WTC11 (cell line): ENCODE results near the gene PSKH1. TPM values are rescaled to one million over a fixed set of nuclear protein-coding genes. Genes with fewer than 3 reads are reported as not detected.

Experiments
- ATAC-seq: fragments of 200-7000 bp; cut with Tn5 transposase; 2 replicates; pipeline ENCODE4 v1.10.0; 2021; ENCODE audit warnings: mild to moderate bottlenecking, moderate library complexity
- CTCF ChIA-PET: fragments of 300-600 bp; sonication (Branson Sonifier 250); formaldehyde crosslinking; loops from one replicate; lab custom pipeline; 2021; ENCODE audit warnings: antibody characterized with exemption; lab: Charles Lee
- POLR2A ChIA-PET: fragments of 350-600 bp; sonication (Branson Sonifier 250); formaldehyde crosslinking; loops from one replicate; lab custom pipeline; 2021; ENCODE audit warnings: antibody characterized with exemption; lab: Charles Lee
- DNase-seq: peaks from one replicate; pipeline ENCODE4 v3.0.0; 2021; ENCODE audit warnings: low spot score
- H3K27ac Mint-ChIP-seq: 2 replicates; pipeline ENCODE4 v1.8.0; 2021; ENCODE audit warnings: mixed read lengths
- H3K27me3 Mint-ChIP-seq: 2 replicates; pipeline ENCODE4 v1.8.0; 2021; ENCODE audit warnings: low read depth, mild to moderate bottlenecking, moderate library complexity, mixed read lengths
- H3K36me3 Mint-ChIP-seq: 2 replicates; pipeline ENCODE4 v1.8.0; 2021; ENCODE audit warnings: mixed read lengths
- H3K4me1 Mint-ChIP-seq: 2 replicates; pipeline ENCODE4 v1.8.0; 2022; ENCODE audit warnings: mixed read lengths
- H3K4me3 Mint-ChIP-seq: 2 replicates; pipeline ENCODE4 v1.8.0; 2021; ENCODE audit warnings: mild to moderate bottlenecking, moderate library complexity, mixed read lengths
- H3K9me3 Mint-ChIP-seq: 2 replicates; pipeline ENCODE4 v1.8.0; 2021; ENCODE audit warnings: mixed read lengths
- ETV6 ChIP-seq: sonication (generic); formaldehyde crosslinking; IDR thresholded peaks from 2 replicates; pipeline ENCODE4 v1.8.1; 2022; ENCODE audit warnings: mild to moderate bottlenecking, missing genetic modification reagents
- FOXK1 ChIP-seq: sonication (generic); formaldehyde crosslinking; IDR thresholded peaks from 2 replicates; pipeline ENCODE4 v1.8.0; 2022; ENCODE audit warnings: mild to moderate bottlenecking, moderate library complexity, missing genetic modification reagents
- FOXP1 ChIP-seq: sonication (generic); formaldehyde crosslinking; IDR thresholded peaks from 2 replicates; pipeline ENCODE4 v1.8.0; 2022; ENCODE audit warnings: missing genetic modification reagents, mild to moderate bottlenecking, moderate library complexity, borderline replicate concordance
- JUN ChIP-seq: sonication (generic); formaldehyde crosslinking; IDR thresholded peaks from 2 replicates; pipeline ENCODE4 v1.8.0; 2023; ENCODE audit warnings: mild to moderate bottlenecking, missing genetic modification reagents
- NR1H2 ChIP-seq: sonication (generic); formaldehyde crosslinking; IDR thresholded peaks from 2 replicates; pipeline ENCODE4 v1.9.0; 2021; ENCODE audit warnings: mild to moderate bottlenecking, moderate library complexity, missing genetic modification reagents
- OVOL2 ChIP-seq: fragments of 250-450 bp; sonication (Bioruptor Pico); IDR thresholded peaks from 2 replicates; pipeline ENCODE4 v1.9.0; 2021; ENCODE audit warnings: mild to moderate bottlenecking, borderline replicate concordance
- SMAD3 ChIP-seq: sonication (generic); formaldehyde crosslinking; IDR thresholded peaks from 2 replicates; pipeline ENCODE4 v1.8.0; 2022; ENCODE audit warnings: missing genetic modification reagents, mild to moderate bottlenecking, borderline replicate concordance
- SOX15 ChIP-seq: fragments of 250-450 bp; sonication (Bioruptor Pico); IDR thresholded peaks from 2 replicates; pipeline ENCODE4 v1.9.0; 2021; ENCODE audit warnings: mild to moderate bottlenecking
- ZNF219 ChIP-seq: sonication (generic); formaldehyde crosslinking; IDR thresholded peaks from 2 replicates; pipeline ENCODE4 v1.8.0; 2023; ENCODE audit warnings: missing genetic modification reagents, mild to moderate bottlenecking, borderline replicate concordance
- ZNF396 ChIP-seq: fragments of 250-450 bp; sonication (Bioruptor Pico); IDR thresholded peaks from 2 replicates; pipeline ENCODE4 v1.8.0; 2021; ENCODE audit warnings: mild to moderate bottlenecking, moderate library complexity, borderline replicate concordance
- ZNF671 ChIP-seq: fragments of 250-450 bp; sonication (Bioruptor Pico); IDR thresholded peaks from 2 replicates; pipeline ENCODE4 v1.8.0; 2021; ENCODE audit warnings: mild to moderate bottlenecking
- total RNA-seq: library from RNA; stranded (reverse); gene quantifications from 3 replicates; pipeline ENCODE4 v1.2.3, GENCODE V29; 2021
- TF ChIP-seq, protein P1 (sequence below): sonication (generic); formaldehyde crosslinking; IDR thresholded peaks from 2 replicates; pipeline ENCODE4 v1.8.0; 2022; ENCODE audit warnings: mild to moderate bottlenecking, missing genetic modification reagents
- TF ChIP-seq, protein P2 (sequence below): sonication (generic); formaldehyde crosslinking; IDR thresholded peaks from 2 replicates; pipeline ENCODE4 v1.8.0; 2022; ENCODE audit warnings: mild to moderate bottlenecking, missing genetic modification reagents
- TF ChIP-seq, protein P3 (sequence below): fragments of 250-450 bp; sonication (Bioruptor Pico); IDR thresholded peaks from 2 replicates; pipeline ENCODE4 v1.9.0; 2021; ENCODE audit warnings: moderate library complexity, mild to moderate bottlenecking, inconsistent platforms, borderline replicate concordance
- TF ChIP-seq, protein P4 (sequence below): fragments of 250-450 bp; sonication (Bioruptor Pico); IDR thresholded peaks from 2 replicates; pipeline ENCODE4 v2.1.2; 2022; ENCODE audit warnings: mild to moderate bottlenecking, moderate library complexity
- TF ChIP-seq, protein P5 (sequence below): fragments of 250-450 bp; sonication (Bioruptor Pico); conservative IDR thresholded peaks from 2 replicates; pipeline ENCODE4 v1.9.0; 2021; ENCODE audit warnings: mild to moderate bottlenecking
- TF ChIP-seq, protein P6 (sequence below): fragments of 250-450 bp; sonication (Bioruptor Pico); IDR thresholded peaks from 2 replicates; pipeline ENCODE4 v1.9.0; 2021; ENCODE audit warnings: mild to moderate bottlenecking, borderline replicate concordance

Gene PSKH1
- total RNA-seq, 1 experiment from 2014 or later: 32.6 TPM

DNA sequence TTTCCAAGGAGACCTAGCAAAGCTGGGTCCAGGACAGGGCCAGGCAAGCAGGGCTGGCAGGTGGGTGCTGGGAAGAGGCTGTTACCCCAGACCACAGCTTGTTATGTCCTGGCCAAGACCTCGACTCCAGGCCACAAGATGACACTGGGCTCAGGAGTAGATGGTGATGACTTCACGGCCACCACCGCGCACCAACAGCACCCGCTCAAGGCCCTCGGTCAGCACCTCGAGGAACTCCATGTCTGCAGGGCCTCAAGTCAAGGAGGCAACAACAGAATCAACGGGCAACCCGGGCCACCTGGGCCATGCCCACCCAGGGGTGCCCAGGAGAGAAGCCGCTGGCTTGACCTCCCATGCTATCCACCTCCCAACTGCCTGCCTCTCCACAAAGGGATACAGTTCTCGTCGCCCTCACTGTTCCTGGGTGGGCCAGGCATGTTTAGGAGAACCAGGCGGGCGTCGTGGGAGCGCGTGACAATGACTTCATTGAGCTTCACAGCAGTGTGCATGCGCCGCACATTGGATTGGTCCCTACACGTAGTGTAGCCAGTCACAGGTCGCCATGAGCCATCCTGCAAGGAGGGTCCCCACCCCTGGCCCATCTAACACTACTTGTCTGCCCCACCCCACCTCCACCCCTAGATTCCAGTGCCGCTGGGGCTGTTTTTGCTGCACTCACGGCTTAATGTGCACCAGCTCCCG, 51.8 kb downstream of the PSKH1 start:
- Mint-ChIP-seq H3K36me3 (peaks cover 20% of the 10 kb centered on the region), H3K4me3 (no peak overlapping the region), H3K4me1 (0 out of 2 replicates have a peak, but pooled peaks cover 4% of the 10 kb centered on the region)
- CTCF ChIA-PET: interaction anchor here (1.2 to 2.8 kb wide), 6 partner anchors 10 to 284 kb away, joined by 3 to 26 read pairs (median 4); partner anchors contain the start of genes ACD and PARD6A
- no peak for DNase-seq
- POLR2A ChIA-PET: interaction anchor here (1.3 kb wide), 1 partner anchor 9 kb away, joined by 4 read pairs; the partner anchor contains the start of gene PSMB10
- TF ChIP-seq, protein P1, sequence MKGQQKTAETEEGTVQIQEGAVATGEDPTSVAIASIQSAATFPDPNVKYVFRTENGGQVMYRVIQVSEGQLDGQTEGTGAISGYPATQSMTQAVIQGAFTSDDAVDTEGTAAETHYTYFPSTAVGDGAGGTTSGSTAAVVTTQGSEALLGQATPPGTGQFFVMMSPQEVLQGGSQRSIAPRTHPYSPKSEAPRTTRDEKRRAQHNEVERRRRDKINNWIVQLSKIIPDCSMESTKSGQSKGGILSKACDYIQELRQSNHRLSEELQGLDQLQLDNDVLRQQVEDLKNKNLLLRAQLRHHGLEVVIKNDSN: no peak
- TF ChIP-seq, protein P2, sequence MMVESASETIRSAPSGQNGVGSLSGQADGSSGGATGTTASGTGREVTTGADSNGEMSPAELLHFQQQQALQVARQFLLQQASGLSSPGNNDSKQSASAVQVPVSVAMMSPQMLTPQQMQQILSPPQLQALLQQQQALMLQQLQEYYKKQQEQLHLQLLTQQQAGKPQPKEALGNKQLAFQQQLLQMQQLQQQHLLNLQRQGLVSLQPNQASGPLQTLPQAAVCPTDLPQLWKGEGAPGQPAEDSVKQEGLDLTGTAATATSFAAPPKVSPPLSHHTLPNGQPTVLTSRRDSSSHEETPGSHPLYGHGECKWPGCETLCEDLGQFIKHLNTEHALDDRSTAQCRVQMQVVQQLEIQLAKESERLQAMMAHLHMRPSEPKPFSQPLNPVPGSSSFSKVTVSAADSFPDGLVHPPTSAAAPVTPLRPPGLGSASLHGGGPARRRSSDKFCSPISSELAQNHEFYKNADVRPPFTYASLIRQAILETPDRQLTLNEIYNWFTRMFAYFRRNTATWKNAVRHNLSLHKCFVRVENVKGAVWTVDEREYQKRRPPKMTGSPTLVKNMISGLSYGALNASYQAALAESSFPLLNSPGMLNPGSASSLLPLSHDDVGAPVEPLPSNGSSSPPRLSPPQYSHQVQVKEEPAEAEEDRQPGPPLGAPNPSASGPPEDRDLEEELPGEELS (CRISPR knock-in tag): no peak
- TF ChIP-seq ZNF671 (CRISPR knock-in tag) (no peak), ZNF396 (CRISPR knock-in tag) (no peak), ETV6 (CRISPR knock-in tag) (no peak), FOXK1 (no peak)
- TF ChIP-seq, protein P3, sequence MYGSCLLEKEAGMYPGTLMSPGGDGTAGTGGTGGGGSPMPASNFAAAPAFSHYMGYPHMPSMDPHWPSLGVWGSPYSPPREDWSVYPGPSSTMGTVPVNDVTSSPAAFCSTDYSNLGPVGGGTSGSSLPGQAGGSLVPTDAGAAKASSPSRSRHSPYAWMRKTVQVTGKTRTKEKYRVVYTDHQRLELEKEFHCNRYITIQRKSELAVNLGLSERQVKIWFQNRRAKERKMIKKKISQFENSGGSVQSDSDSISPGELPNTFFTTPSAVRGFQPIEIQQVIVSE (CRISPR knock-in tag): no peak
- TF ChIP-seq, all 79 proteins: peak for 0
- H3K27ac Mint-ChIP-seq: no peak overlapping the region
- no peak for ATAC-seq
- H3K9me3 Mint-ChIP-seq: no peaks in the 10 kb centered on the region
- H3K27me3 Mint-ChIP-seq: no peaks in the 10 kb centered on the region

DNA sequence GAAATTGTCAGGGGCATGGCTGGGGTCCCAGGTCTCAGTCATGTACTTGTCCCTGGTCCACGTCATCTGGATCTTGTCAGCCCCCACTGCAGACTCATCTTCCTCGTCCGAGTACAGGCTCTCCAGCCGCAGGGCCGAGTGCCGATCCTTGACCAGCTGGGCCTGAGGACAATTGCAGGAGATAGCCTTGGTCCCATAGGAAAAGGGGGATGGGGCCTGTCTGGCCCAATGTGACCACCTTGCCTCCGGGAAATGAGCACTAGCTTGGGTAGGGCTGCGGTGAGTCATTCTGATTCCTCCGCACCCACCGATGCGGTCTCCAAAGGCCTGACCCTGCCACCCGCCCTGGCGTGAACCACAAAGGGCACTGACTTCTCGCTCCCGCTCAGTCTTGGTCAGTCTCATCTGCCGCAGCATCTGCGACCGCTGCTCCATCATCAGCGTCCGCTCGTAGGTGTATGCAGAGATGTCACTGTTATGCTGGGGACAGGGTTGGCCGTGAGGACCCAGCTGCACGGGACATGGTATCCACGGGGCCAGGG, 52.4 kb downstream of the PSKH1 start:
- ChIA-PET CTCF (interaction anchor here (1.2 kb wide), 1 partner anchor 129 kb away, joined by 4 read pairs; no protein-coding TSS in a partner anchor), POLR2A (interaction anchor here (1.3 kb wide), 1 partner anchor 9 kb away, joined by 4 read pairs; the partner anchor contains the start of gene PSMB10)
- TF ChIP-seq NR1H2 (CRISPR knock-in tag): no peak
- TF ChIP-seq JUN (CRISPR knock-in tag): 0 out of 2 replicates have a peak, but pooled peaks have one; percentile 22
- no peak overlapping the region for H3K27ac Mint-ChIP-seq
- DNase-seq (no peak), ATAC-seq (no peak)
- H3K9me3 Mint-ChIP-seq: no peaks in the 10 kb centered on the region
- 0 out of 2 replicates have a peak, but pooled peaks cover 4% of the 10 kb centered on the region for H3K4me1 Mint-ChIP-seq
- no peak overlapping the region for H3K4me3 Mint-ChIP-seq
- H3K27me3 Mint-ChIP-seq: no peaks in the 10 kb centered on the region
- H3K36me3 Mint-ChIP-seq: peaks cover 25% of the 10 kb centered on the region

DNA sequence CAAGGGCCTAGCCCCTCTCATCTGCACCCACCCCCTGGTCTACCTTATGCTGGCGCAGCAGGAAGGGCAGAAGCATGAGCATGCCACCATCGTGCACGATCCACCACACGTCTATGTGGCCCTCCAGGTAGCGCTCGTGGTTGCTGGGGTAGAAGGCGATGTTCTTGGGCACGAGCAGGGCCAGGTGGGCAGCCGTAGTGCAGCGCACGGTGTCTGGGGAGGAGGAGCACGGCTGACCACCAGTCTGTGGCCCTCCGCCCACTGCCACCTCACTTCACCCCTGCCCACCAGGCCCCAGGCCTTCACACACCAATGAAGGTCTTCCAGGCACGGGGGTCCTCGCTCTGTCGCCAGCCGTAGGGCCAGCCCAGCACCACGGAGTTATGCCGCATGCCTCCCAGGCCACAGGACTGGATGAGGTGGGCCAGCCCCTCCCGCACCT, 53.1 kb downstream of the PSKH1 start:
- Mint-ChIP-seq H3K9me3 (no peaks in the 10 kb centered on the region), H3K27me3 (no peaks in the 10 kb centered on the region), H3K36me3 (peaks cover 25% of the 10 kb centered on the region), H3K4me1 (0 out of 2 replicates have a peak, but pooled peaks cover 4% of the 10 kb centered on the region), H3K27ac (no peak overlapping the region), H3K4me3 (no peak overlapping the region)
- ATAC-seq (no peak), DNase-seq (no peak)
- POLR2A ChIA-PET: interaction anchor here (0.6 to 1.3 kb wide), 2 partner anchors 10 to 130 kb away, joined by 4 to 5 read pairs; partner anchors contain the start of gene PSMB10
- CTCF ChIA-PET: interaction anchor here (0.9 to 1.2 kb wide), 3 partner anchors 10 to 62 kb away, joined by 4 to 7 read pairs (median 4); no protein-coding TSS in a partner anchor
- TF ChIP-seq, protein P4, sequence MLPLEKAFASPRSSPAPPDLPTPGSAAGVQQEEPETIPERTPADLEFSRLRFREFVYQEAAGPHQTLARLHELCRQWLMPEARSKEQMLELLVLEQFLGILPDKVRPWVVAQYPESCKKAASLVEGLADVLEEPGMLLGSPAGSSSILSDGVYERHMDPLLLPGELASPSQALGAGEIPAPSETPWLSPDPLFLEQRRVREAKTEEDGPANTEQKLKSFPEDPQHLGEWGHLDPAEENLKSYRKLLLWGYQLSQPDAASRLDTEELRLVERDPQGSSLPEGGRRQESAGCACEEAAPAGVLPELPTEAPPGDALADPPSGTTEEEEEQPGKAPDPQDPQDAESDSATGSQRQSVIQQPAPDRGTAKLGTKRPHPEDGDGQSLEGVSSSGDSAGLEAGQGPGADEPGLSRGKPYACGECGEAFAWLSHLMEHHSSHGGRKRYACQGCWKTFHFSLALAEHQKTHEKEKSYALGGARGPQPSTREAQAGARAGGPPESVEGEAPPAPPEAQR (CRISPR knock-in tag): no peak
- TF ChIP-seq SMAD3 (CRISPR knock-in tag) (no peak), FOXP1 (CRISPR knock-in tag) (no peak), SOX15 (CRISPR knock-in tag) (no peak), OVOL2 (CRISPR knock-in tag) (no peak), ZNF219 (no peak)
- TF ChIP-seq, protein P5, sequence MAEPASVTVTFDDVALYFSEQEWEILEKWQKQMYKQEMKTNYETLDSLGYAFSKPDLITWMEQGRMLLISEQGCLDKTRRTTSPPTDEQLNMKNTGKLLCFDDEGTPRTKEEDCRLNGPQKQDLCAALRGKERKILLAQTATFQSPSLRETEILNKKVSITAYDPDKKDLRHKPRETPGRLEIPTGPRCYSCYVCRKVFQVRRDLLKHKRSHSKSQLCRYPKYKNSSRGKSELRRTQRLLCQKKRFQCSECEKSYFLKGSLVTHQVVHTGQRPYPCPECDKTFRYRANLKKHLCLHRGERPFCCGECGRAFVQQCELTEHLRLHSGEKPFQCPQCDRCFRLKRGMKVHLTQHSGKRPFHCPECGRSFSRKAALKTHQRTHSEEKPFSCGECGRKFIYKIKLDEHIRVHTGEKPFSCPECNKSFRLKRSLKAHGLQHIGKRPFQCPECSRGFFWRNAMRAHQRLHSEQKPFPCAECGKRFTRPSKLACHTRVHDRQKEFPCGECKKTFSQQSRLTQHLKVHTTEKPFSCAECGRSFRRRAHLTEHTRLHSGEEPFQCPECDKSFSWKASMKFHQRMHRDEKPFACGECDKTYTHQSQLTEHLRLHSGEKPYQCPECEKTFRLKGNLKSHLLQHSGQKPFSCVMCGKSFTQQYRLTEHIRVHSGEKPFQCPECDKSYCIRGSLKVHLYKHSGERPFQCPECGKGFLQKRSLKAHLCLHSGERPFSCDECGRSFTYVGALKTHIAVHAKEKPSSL (CRISPR knock-in tag): no peak
- TF ChIP-seq, protein P6, sequence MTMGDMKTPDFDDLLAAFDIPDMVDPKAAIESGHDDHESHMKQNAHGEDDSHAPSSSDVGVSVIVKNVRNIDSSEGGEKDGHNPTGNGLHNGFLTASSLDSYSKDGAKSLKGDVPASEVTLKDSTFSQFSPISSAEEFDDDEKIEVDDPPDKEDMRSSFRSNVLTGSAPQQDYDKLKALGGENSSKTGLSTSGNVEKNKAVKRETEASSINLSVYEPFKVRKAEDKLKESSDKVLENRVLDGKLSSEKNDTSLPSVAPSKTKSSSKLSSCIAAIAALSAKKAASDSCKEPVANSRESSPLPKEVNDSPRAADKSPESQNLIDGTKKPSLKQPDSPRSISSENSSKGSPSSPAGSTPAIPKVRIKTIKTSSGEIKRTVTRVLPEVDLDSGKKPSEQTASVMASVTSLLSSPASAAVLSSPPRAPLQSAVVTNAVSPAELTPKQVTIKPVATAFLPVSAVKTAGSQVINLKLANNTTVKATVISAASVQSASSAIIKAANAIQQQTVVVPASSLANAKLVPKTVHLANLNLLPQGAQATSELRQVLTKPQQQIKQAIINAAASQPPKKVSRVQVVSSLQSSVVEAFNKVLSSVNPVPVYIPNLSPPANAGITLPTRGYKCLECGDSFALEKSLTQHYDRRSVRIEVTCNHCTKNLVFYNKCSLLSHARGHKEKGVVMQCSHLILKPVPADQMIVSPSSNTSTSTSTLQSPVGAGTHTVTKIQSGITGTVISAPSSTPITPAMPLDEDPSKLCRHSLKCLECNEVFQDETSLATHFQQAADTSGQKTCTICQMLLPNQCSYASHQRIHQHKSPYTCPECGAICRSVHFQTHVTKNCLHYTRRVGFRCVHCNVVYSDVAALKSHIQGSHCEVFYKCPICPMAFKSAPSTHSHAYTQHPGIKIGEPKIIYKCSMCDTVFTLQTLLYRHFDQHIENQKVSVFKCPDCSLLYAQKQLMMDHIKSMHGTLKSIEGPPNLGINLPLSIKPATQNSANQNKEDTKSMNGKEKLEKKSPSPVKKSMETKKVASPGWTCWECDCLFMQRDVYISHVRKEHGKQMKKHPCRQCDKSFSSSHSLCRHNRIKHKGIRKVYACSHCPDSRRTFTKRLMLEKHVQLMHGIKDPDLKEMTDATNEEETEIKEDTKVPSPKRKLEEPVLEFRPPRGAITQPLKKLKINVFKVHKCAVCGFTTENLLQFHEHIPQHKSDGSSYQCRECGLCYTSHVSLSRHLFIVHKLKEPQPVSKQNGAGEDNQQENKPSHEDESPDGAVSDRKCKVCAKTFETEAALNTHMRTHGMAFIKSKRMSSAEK (CRISPR knock-in tag): no peak
